SK-N-SH treated with all-trans-retinoic acid at 6 μM for 48 hours (cell line): ENCODE measurements around the gene NDUFB2.

Source experiments
- ARNTL ChIP-seq: fragments of 450-650 bp; formaldehyde crosslinking; IDR thresholded peaks from 2 replicates; pipeline ENCODE4 v1.5.0; 2020; ENCODE audit warnings: low read depth, mild to moderate bottlenecking, moderate library complexity, borderline replicate concordance
- CREB5 ChIP-seq: fragments of 250-450 bp; sonication (Bioruptor Pico); IDR thresholded peaks from 2 replicates; pipeline ENCODE4 v1.5.1; 2020; ENCODE audit warnings: low read depth, mild to moderate bottlenecking, moderate library complexity
- CSDC2 ChIP-seq: fragments of 250-450 bp; sonication (Bioruptor Pico); IDR thresholded peaks from 2 replicates; pipeline ENCODE4 v1.5.0; 2020; ENCODE audit warnings: mild to moderate bottlenecking, moderate library complexity
- CSRNP3 ChIP-seq: fragments of 250-450 bp; sonication (Bioruptor Pico); IDR thresholded peaks from 2 replicates; pipeline ENCODE4 v1.5.1; 2021; ENCODE audit warnings: mild to moderate bottlenecking, moderate library complexity
- ESRRG ChIP-seq: fragments of 250-450 bp; sonication (Bioruptor Pico); IDR thresholded peaks from 2 replicates; pipeline ENCODE4 v1.6.1; 2021; ENCODE audit warnings: mild to moderate bottlenecking
- GLIS3 ChIP-seq: fragments of 250-450 bp; sonication (Bioruptor Pico); IDR thresholded peaks from 2 replicates; pipeline ENCODE4 v1.5.0; 2020; ENCODE audit warnings: mild to moderate bottlenecking, moderate library complexity
- ISL1 ChIP-seq: fragments of 250-450 bp; sonication (Bioruptor Pico); IDR thresholded peaks from 2 replicates; pipeline ENCODE4 v2.1.2; 2022; ENCODE audit warnings: mild to moderate bottlenecking, moderate library complexity
- OSR1 ChIP-seq: fragments of 250-450 bp; sonication (Bioruptor Pico); IDR thresholded peaks from 2 replicates; pipeline ENCODE4 v1.8.0; 2022; ENCODE audit warnings: moderate library complexity, mild to moderate bottlenecking, inconsistent platforms
- PATZ1 ChIP-seq: fragments of 250-450 bp; sonication (Bioruptor Pico); IDR thresholded peaks from 2 replicates; pipeline ENCODE4 v1.8.0; 2020; ENCODE audit warnings: mild to moderate bottlenecking, moderate library complexity, borderline replicate concordance
- POU6F1 ChIP-seq: fragments of 250-450 bp; sonication (Bioruptor Pico); IDR thresholded peaks from 2 replicates; pipeline ENCODE4 v1.8.0; 2021; ENCODE audit warnings: low read depth, mild to moderate bottlenecking, moderate library complexity, borderline replicate concordance
- TOX ChIP-seq: fragments of 250-450 bp; sonication (Bioruptor Pico); IDR thresholded peaks from 2 replicates; pipeline ENCODE4 v1.8.0; 2021; ENCODE audit warnings: mild to moderate bottlenecking, moderate library complexity, borderline replicate concordance
- TSHZ2 ChIP-seq: fragments of 250-450 bp; sonication (Bioruptor Pico); IDR thresholded peaks from 2 replicates; pipeline ENCODE4 v1.5.0; 2020; ENCODE audit warnings: mild to moderate bottlenecking, moderate library complexity
- ZFP3 ChIP-seq: fragments of 250-450 bp; sonication (Bioruptor Pico); IDR thresholded peaks from 2 replicates; pipeline ENCODE4 v1.5.0; 2020; ENCODE audit warnings: mild to moderate bottlenecking, moderate library complexity
- ZFP30 ChIP-seq: fragments of 450-650 bp; formaldehyde crosslinking; IDR thresholded peaks from 2 replicates; pipeline ENCODE4 v1.5.0; 2022; ENCODE audit warnings: mild to moderate bottlenecking, moderate library complexity

GRCh38 chr7:140673063-140673773 lies 23.3 kb upstream of the NDUFB2 start:
- TF ChIP-seq OSR1 (CRISPR knock-in tag) (no peak), PATZ1 (CRISPR knock-in tag) (no peak), CREB5 (CRISPR knock-in tag) (no peak), ISL1 (CRISPR knock-in tag) (no peak), ZFP30 (CRISPR knock-in tag) (no peak), TOX (CRISPR knock-in tag) (no peak), TSHZ2 (CRISPR knock-in tag) (no peak; the same call in 1 of the 2 replicates), CSRNP3 (CRISPR knock-in tag) (no peak), ESRRG (CRISPR knock-in tag) (no peak), GLIS3 (no peak), ARNTL (CRISPR knock-in tag) (no peak), CSDC2 (no peak), POU6F1 (no peak), ZFP3 (CRISPR knock-in tag) (no peak)
